Esophagus muscularis mucosa (tissue), 4 donors: ENCODE data around the gene CDC123.

Experiments used
- CTCF ChIP-seq, 3 experiments: fragments of 200-600 bp in 2 of 3; fragments of 450-650 bp in 1 of 3; sonication (generic) in 2 of 3; IDR thresholded peaks; one replicate each; pipeline ENCODE4 v1.5.1; 2017 to 2019; ENCODE audit warnings: antibody characterized with exemption in 3 of 3, mild to moderate bottlenecking in 2 of 3, moderate library complexity in 1 of 3
- EP300 ChIP-seq: sonication (generic); formaldehyde crosslinking; IDR thresholded peaks from one replicate; pipeline ENCODE4 v1.6.1; 2017; ENCODE audit warnings: antibody characterized with exemption
- POLR2A ChIP-seq: fragments of 450-650 bp; IDR thresholded peaks from one replicate; pipeline ENCODE4 v1.6.1; 2017; ENCODE audit warnings: antibody characterized with exemption, moderate library complexity, mild to moderate bottlenecking, low read depth
- POLR2AphosphoS5 ChIP-seq, 2 donors: sonication (generic); formaldehyde crosslinking; IDR thresholded peaks; one replicate each; pipeline ENCODE4 v1.6.1; 2017; ENCODE audit warnings: antibody characterized with exemption in 2 of 2

- TF ChIP-seq EP300 (no peak), POLR2A (no peak), POLR2AphosphoS5 (IDR thresholded peaks at IDR 0.05) (no peak), CTCF (IDR thresholded peaks at IDR 0.05) (no peak)
Observed at GRCh38 chr10:12262278-12262981, 66.4 kb downstream of the CDC123 start.
